SJCRH30 (cell line): ENCODE measurements around the gene ZNF48. TPM values are rescaled to one million over a fixed set of nuclear protein-coding genes. Genes with fewer than 3 reads are reported as not detected.
"Not testable (repeated sequence)": the region's sequence is repeated elsewhere in the genome, so short reads cannot be mapped to it uniquely, and the experiment has no call there.

Source experiments
- DNase-seq, 2 experiments: peaks; one replicate each; pipeline ENCODE4 v3.0.0-alpha.2; 2015 to 2020
- H3K27ac ChIP-seq: fragments of 250-450 bp; sonication (Bioruptor Pico); 2 replicates; pipeline ENCODE4 v1.5.1; 2020; ENCODE audit warnings: mild to moderate bottlenecking, moderate library complexity
- H3K27me3 ChIP-seq: fragments of 250-450 bp; sonication (Bioruptor Pico); 2 replicates; pipeline ENCODE4 v1.5.1; 2020; ENCODE audit warnings: mild to moderate bottlenecking, moderate library complexity
- H3K36me3 ChIP-seq: fragments of 250-450 bp; sonication (Bioruptor Pico); 2 replicates; pipeline ENCODE4 v1.5.1; 2020; ENCODE audit warnings: mild to moderate bottlenecking, moderate library complexity
- H3K4me1 ChIP-seq: fragments of 250-450 bp; sonication (Bioruptor Pico); 2 replicates; pipeline ENCODE4 v1.5.1; 2020; ENCODE audit warnings: mild to moderate bottlenecking, moderate library complexity
- H3K4me3 ChIP-seq: fragments of 250-450 bp; sonication (Bioruptor Pico); 2 replicates; pipeline ENCODE4 v1.5.1; 2020; ENCODE audit warnings: mild to moderate bottlenecking, moderate library complexity
- H3K9me3 ChIP-seq: fragments of 250-450 bp; sonication (Bioruptor Pico); replicated peaks from 2 replicates; pipeline ENCODE4 v1.5.1; 2020; ENCODE audit warnings: mild to moderate bottlenecking, moderate library complexity
- total RNA-seq: library from RNA; depleted of rRNA; stranded (reverse); fragments of >200 nt; shearing (Covaris generic); gene quantifications from 2 replicates; pipeline ENCODE4 v1.2.3, GENCODE V29; 2014

Gene ZNF48
- total RNA-seq, 1 experiment from 2014 or later: 9.3 TPM

- Histone ChIP-seq H3K4me3 (peak overlapping the region; percentile 77), H3K27me3 (no peaks in the 10 kb centered on the region), H3K4me1 (peaks cover 19% of the 10 kb centered on the region), H3K9me3 (no peaks in the 10 kb centered on the region), H3K36me3 (no peaks in the 10 kb centered on the region), H3K27ac (no peak overlapping the region)
- no peak for DNase-seq
Measured at GRCh38 chr16:30379158-30379783, 15.9 kb upstream of the ZNF48 start.

- no peak for DNase-seq
Measured at GRCh38 chr16:30380072-30380802, 15.0 kb upstream of the ZNF48 start.

GRCh38 chr16:30380803-30381208 is 14.4 kb upstream of the ZNF48 start:
- H3K27me3 ChIP-seq: no peaks in the 10 kb centered on the region
- no peak overlapping the region for H3K27ac ChIP-seq
- no peaks in the 10 kb centered on the region for H3K9me3 ChIP-seq
- no peaks in the 10 kb centered on the region for H3K36me3 ChIP-seq
- DNase-seq: no peak
- H3K4me3 ChIP-seq: no peak overlapping the region
- H3K4me1 ChIP-seq: peaks cover 15% of the 10 kb centered on the region

More at GRCh38 chr16:30380072-30380802, 15.0 kb upstream of the ZNF48 start:
- H3K4me1 ChIP-seq: peaks cover 19% of the 10 kb centered on the region
- H3K27ac ChIP-seq: no peak overlapping the region
- H3K4me3 ChIP-seq: no peak overlapping the region
- H3K9me3 ChIP-seq: no peaks in the 10 kb centered on the region
- no peaks in the 10 kb centered on the region for H3K27me3 ChIP-seq
- no peaks in the 10 kb centered on the region for H3K36me3 ChIP-seq

GRCh38 chr16:30381291-30382041 is 13.8 kb upstream of the ZNF48 start:
- Histone ChIP-seq H3K9me3 (no peaks in the 10 kb centered on the region), H3K36me3 (no peaks in the 10 kb centered on the region), H3K27ac (no peak overlapping the region), H3K4me1 (peaks cover 9% of the 10 kb centered on the region), H3K27me3 (no peaks in the 10 kb centered on the region), H3K4me3 (no peak overlapping the region)
- DNase-seq: no peak

- Histone ChIP-seq H3K27me3 (no peaks in the 10 kb centered on the region), H3K27ac (no peak within 1 kb of the TSS), H3K9me3 (no peaks in the 10 kb centered on the region), H3K4me3 (no peak within 1 kb of the TSS), H3K36me3 (no peaks in the 10 kb centered on the region), H3K4me1 (peaks cover under 1% of the 10 kb centered on the region; the same call in 1 of the 2 replicates)
- DNase-seq: no peak
Measured at GRCh38 chr16:30382111-30382881, 12.9 kb upstream of the ZNF48 start, which contains the start of gene SEPTIN1. Gene SEPTIN1 (minus strand): TSS chr16:30382561. CDS start chr16:30382542, 19 bp downstream.

- no peaks in the 10 kb centered on the region for H3K36me3 ChIP-seq
- no peak overlapping the region for H3K4me3 ChIP-seq
- H3K27me3 ChIP-seq: no peaks in the 10 kb centered on the region
- no peak for DNase-seq
- no peaks in the 10 kb centered on the region for H3K4me1 ChIP-seq
- no peak overlapping the region for H3K27ac ChIP-seq
- no peaks in the 10 kb centered on the region for H3K9me3 ChIP-seq
Measured at GRCh38 chr16:30383521-30383920, 11.7 kb upstream of the ZNF48 start.

- Histone ChIP-seq H3K36me3 (no peaks in the 10 kb centered on the region), H3K27me3 (no peaks in the 10 kb centered on the region), H3K27ac (peak overlapping the region; percentile 64), H3K4me1 (peaks cover 4% of the 10 kb centered on the region), H3K9me3 (no peaks in the 10 kb centered on the region), H3K4me3 (peak overlapping the region; percentile 78)
- DNase-seq: peak; percentile 29 to 50
Measured at GRCh38 chr16:30394592-30395154, 547 bp upstream of the ZNF48 start.

GRCh38 chr16:30395992-30396585 is 869 bp downstream of the ZNF48 start:
- DNase-seq: no peak
- Histone ChIP-seq H3K27me3 (no peaks in the 10 kb centered on the region), H3K27ac (no peak overlapping the region), H3K9me3 (no peaks in the 10 kb centered on the region), H3K4me3 (peak overlapping the region; percentile 78), H3K36me3 (no peaks in the 10 kb centered on the region), H3K4me1 (peaks cover 4% of the 10 kb centered on the region)

- not testable (repeated sequence) for H3K9me3 ChIP-seq, H3K4me3 ChIP-seq, H3K27me3 ChIP-seq, DNase-seq, H3K4me1 ChIP-seq, H3K36me3 ChIP-seq, H3K27ac ChIP-seq
Measured at GRCh38 chr16:30396627-30397026, 1.4 kb downstream of the ZNF48 start.

- no peak for DNase-seq
Measured at GRCh38 chr16:30397056-30397455, 1.8 kb downstream of the ZNF48 start.

GRCh38 chr16:30397776-30398660 is 2.8 kb downstream of the ZNF48 start:
- Histone ChIP-seq H3K27me3 (no peaks in the 10 kb centered on the region), H3K4me1 (peaks cover 11% of the 10 kb centered on the region), H3K36me3 (no peaks in the 10 kb centered on the region), H3K27ac (no peak overlapping the region), H3K9me3 (no peaks in the 10 kb centered on the region), H3K4me3 (no peak overlapping the region)
- DNase-seq: no peak

More at GRCh38 chr16:30397056-30397455, 1.8 kb downstream of the ZNF48 start:
- Histone ChIP-seq H3K9me3 (no peaks in the 10 kb centered on the region), H3K36me3 (no peaks in the 10 kb centered on the region), H3K27ac (no peak overlapping the region), H3K27me3 (no peaks in the 10 kb centered on the region), H3K4me1 (peaks cover 11% of the 10 kb centered on the region), H3K4me3 (no peak overlapping the region)

- Histone ChIP-seq H3K27ac (no peak overlapping the region), H3K27me3 (no peaks in the 10 kb centered on the region), H3K9me3 (no peaks in the 10 kb centered on the region), H3K36me3 (no peaks in the 10 kb centered on the region), H3K4me1 (peaks cover 11% of the 10 kb centered on the region), H3K4me3 (no peak overlapping the region)
- no peak for DNase-seq
Measured at GRCh38 chr16:30398661-30399434, 3.6 kb downstream of the ZNF48 start.
